Small intestine (tissue), 7 donors: ENCODE results near the gene GNB2. TPM values are rescaled to one million over a fixed set of nuclear protein-coding genes. Genes with fewer than 3 reads are reported as not detected.

Experiments used
- DNase-seq, 2 donors: peaks; one replicate each; pipeline versions ENCODE4 v3.0.0 to v3.0.0-alpha.2; 2013
- FAIRE-seq: peaks from 2 replicates; lab custom pipeline; 2012; peaks lifted over from hg19 to GRCh38; lab: Jason Lieb, UNC
- H3K27ac ChIP-seq, 3 donors: one replicate each; pipeline ENCODE4 v1.5.1; 2013; ENCODE audit warnings: low read length in 2 of 3, mild to moderate bottlenecking in 2 of 3, control low read depth in 1 of 3, inconsistent platforms in 1 of 3, low read depth in 1 of 3, moderate library complexity in 1 of 3
- H3K27me3 ChIP-seq, 3 donors: one replicate each; pipeline ENCODE4 v1.6.1; 2013; ENCODE audit warnings: low read length in 3 of 3, inconsistent platforms in 1 of 3; ENCODE audit not compliant: control insufficient read depth in 3 of 3, insufficient read depth in 3 of 3
- H3K36me3 ChIP-seq, 3 donors: one replicate each; pipeline ENCODE4 v1.6.1; 2013; ENCODE audit warnings: low read length in 3 of 3, inconsistent platforms in 1 of 3, low read depth in 1 of 3, mild to moderate bottlenecking in 1 of 3, moderate library complexity in 1 of 3; ENCODE audit not compliant: control insufficient read depth in 3 of 3, insufficient read depth in 2 of 3
- H3K4me1 ChIP-seq, 3 donors: one replicate each; pipeline ENCODE4 v1.6.1; 2013; ENCODE audit warnings: low read length in 2 of 3, inconsistent platforms in 1 of 3, low read depth in 1 of 3, mild to moderate bottlenecking in 1 of 3, moderate library complexity in 1 of 3; ENCODE audit not compliant: control insufficient read depth in 3 of 3, insufficient read depth in 2 of 3
- H3K4me3 ChIP-seq, 3 donors: one replicate each; pipeline ENCODE4 v1.5.1; 2013; ENCODE audit warnings: low read length in 3 of 3, control low read depth in 1 of 3, inconsistent platforms in 1 of 3, low read depth in 1 of 3, mild to moderate bottlenecking in 1 of 3, moderate library complexity in 1 of 3
- H3K9me3 ChIP-seq, 2 donors: one replicate each; pipeline ENCODE4 v1.6.1; 2013; ENCODE audit warnings: low read depth in 1 of 2, low read length in 1 of 2; ENCODE audit not compliant: control insufficient read depth in 2 of 2, insufficient read depth in 1 of 2
- WGBS, 3 donors: extraction: QIAGEN DNeasy Blood & Tissue Kit; methylation state at CpG; one replicate each; pipeline ENCODE4 v1.1.7; 2013; 5-methylcytosine and 5-hydroxymethylcytosine counted together
- polyA plus RNA-seq, 4 donors: library from polyadenylated mRNA; stranded (reverse) in 3 of 4; unstranded in 1 of 4; fragments of 200-250 nt in 3 of 4; fragments of 120-200 nt in 1 of 4; gene quantifications; one replicate each; pipeline versions ENCODE4 v1.2.1 to v1.2.3, GENCODE V29; 2013
- donor health status: healthy with polysubstance abuse.
- donor health status: control.
- donor health status: control.
- donor health status: Bipolar disorder and iron deficiency.
- donor health status: healthy.

GNB2 gene
- polyA plus RNA-seq, 4 donors = 179 to 214 (median 186) TPM

DNA sequence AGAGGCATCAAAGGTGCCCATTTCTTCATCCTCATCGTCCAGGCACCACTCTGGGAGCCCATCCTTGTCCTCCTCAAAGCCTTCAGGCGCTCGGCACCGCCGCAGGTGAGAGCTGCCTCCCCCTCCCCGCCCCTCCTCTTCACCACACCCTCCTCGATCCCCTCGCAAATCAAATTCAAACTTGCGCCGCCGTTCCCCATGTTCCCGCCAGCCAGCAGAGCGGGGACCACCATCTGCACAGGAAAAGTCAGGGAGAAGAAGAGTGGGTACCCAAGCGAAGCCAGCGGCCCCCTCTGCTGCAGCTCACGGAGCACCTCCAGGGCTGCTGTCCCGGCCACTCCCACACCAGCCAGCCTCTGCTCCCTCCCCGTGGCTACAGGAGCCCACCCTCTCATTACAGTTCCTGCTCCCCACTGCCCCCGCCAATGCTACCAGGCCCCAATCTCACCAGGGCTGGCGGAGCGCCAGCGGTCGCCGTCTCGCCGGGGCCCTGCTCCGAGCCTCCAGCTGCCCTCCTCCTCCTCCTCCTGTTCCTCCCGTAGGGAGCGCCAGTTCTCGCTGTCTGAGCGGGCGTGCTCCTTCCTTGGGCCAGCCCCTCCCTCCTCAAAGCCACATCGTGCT lies 12.8 kb downstream of the GNB2 start:
- DNase-seq (no peak), FAIRE-seq (no peak)
- no peak overlapping the region for H3K27ac ChIP-seq
- H3K27me3 ChIP-seq = no peaks in the 10 kb centered on the region
- H3K9me3 ChIP-seq = no peaks in the 10 kb centered on the region
- peaks cover 0 to 2% (median 0%) of the 10 kb centered on the region in 3 donors for H3K4me1 ChIP-seq
- peaks cover 19 to 97% (median 23%) of the 10 kb centered on the region in 3 donors for H3K36me3 ChIP-seq
- H3K4me3 ChIP-seq = no peak overlapping the region
- 83 to 89% (median 84%) methylated on average over 32 to 33 of the region's 33 CpGs for WGBS, 3 donors

DNA sequence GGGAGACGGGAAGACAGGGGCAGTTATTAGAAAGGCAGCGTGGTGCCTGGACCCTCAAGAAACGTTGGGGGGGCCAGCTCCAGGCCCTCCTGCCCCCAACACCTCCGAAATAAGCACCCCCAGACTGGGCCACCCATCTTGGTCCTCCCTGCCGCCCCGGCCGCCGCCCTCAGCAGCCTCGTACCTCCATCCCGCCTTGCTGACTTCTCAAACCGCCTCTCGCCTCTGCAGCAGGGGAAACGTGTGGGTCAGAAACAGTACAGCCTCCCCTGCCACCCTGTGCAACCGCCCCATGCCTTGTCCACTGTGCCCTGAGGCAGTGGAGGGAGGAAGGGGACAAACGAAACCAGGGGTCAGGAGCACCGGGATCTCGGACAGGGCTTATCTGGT lies 13.3 kb downstream of the GNB2 start:
- WGBS, 3 donors = 91 to 93% (median 92%) methylated on average over 13 to 17 of the region's 17 CpGs
- DNase-seq = no peak

DNA sequence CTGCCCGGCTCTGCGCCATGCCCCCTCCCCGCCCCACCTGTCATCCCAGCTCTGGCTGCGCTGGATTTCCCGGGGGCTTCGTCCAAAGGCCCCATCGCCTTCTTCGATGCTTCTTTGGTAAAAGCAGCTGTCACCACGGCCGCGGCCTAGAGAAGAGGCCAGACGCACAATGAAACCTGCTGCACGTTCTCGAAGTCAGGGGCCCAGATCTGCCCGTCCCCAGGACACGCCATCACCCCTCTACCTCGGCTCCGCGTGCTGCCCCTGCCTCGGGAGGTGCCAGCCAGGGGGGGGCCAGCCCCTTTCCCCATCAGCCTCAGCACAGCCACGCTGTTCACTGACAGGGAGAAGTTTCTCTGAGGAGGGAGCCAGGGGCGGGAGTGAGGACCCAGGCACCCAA lies 13.7 kb downstream of the GNB2 start:
- Histone ChIP-seq H3K36me3 (peaks cover 19 to 94% (median 20%) of the 10 kb centered on the region in 3 donors), H3K4me1 (peaks cover 0 to 11% (median 0%) of the 10 kb centered on the region in 3 donors), H3K4me3 (no peak overlapping the region), H3K27ac (no peak overlapping the region), H3K9me3 (no peaks in the 10 kb centered on the region), H3K27me3 (no peaks in the 10 kb centered on the region)
- FAIRE-seq (no peak), DNase-seq (no peak)
- 91 to 96% (median 93%) methylated on average over 18 to 22 of the region's 22 CpGs for WGBS, 3 donors

More for the DNA sequence above, 13.3 kb downstream of the GNB2 start:
- Histone ChIP-seq H3K27me3 (no peaks in the 10 kb centered on the region), H3K9me3 (no peaks in the 10 kb centered on the region), H3K4me3 (no peak overlapping the region), H3K4me1 (peaks cover 0 to 6% (median 0%) of the 10 kb centered on the region in 3 donors), H3K36me3 (peaks cover 19 to 94% (median 22%) of the 10 kb centered on the region in 3 donors), H3K27ac (no peak overlapping the region)
- FAIRE-seq = no peak

DNA sequence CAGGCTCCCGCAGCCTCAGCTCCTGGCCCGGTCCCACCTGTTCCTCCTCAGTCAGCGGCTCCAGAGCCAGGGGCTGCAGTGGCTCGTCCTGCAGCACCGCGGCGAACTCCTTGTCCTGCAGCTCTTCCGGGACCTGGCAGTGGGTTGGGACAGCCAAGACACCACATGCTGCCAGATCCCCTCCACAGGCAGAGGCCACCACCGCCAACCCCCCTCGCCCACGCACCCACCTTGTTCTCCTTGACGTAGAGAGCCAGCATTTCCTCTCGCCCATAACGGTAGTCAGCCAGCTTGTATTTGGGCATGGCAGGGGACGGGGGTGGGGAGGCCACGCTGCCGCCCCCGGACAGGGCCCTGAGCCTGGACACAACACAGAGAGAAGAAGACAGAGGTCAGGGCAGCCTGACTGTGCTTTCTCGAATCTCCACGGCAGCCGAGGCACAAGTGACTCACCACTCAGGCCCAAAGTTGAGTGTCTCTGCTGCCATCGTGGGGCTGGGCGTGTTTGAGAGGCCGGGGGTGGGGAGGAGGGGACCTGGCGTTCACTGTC lies 14.3 kb downstream of the GNB2 start:
- Histone ChIP-seq H3K4me1 (peaks cover 0 to 16% (median 0%) of the 10 kb centered on the region in 3 donors), H3K9me3 (no peaks in the 10 kb centered on the region), H3K27me3 (no peaks in the 10 kb centered on the region), H3K27ac (no peak overlapping the region), H3K4me3 (no peak overlapping the region), H3K36me3 (peaks cover 19 to 93% (median 19%) of the 10 kb centered on the region in 3 donors)
- WGBS, 3 donors = 82 to 86% (median 82%) methylated on average over 25 of the region's 25 CpGs
- no peak for DNase-seq
- FAIRE-seq = no peak

DNA sequence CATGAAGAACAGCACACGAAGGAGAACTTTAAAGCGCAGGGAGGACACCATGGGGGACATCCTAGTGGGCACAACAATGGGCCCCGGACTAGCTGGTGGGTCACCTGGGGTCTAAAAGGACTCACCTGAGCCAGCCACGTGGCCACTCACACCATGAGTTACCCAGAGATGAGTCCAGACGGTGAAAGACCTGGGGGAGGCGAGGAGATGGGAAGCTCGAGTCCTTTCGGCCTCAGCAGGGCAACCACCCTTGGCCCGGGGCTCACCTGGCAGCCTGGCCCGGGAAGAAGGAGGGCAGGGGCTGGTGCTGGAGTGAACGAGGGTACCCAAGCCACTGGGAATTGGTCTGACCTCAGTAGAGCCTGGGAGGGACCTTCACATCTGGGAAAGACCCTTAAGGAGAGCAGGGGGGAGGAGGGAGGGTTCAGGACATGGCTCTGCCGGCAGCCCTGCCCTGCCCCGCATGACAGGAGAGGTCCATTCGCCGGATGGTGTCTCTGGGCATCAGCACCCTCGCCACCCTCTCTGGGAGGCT lies 14.9 kb downstream of the GNB2 start:
- FAIRE-seq (no peak), DNase-seq (no peak)
- Histone ChIP-seq H3K27me3 (no peaks in the 10 kb centered on the region), H3K27ac (no peak overlapping the region), H3K4me1 (peaks cover 0 to 18% (median 0%) of the 10 kb centered on the region in 3 donors), H3K36me3 (peaks cover 14 to 88% (median 16%) of the 10 kb centered on the region in 3 donors), H3K4me3 (no peak overlapping the region), H3K9me3 (no peaks in the 10 kb centered on the region)
- 81 to 90% (median 82%) methylated on average over 16 of the region's 16 CpGs for WGBS, 3 donors

DNA sequence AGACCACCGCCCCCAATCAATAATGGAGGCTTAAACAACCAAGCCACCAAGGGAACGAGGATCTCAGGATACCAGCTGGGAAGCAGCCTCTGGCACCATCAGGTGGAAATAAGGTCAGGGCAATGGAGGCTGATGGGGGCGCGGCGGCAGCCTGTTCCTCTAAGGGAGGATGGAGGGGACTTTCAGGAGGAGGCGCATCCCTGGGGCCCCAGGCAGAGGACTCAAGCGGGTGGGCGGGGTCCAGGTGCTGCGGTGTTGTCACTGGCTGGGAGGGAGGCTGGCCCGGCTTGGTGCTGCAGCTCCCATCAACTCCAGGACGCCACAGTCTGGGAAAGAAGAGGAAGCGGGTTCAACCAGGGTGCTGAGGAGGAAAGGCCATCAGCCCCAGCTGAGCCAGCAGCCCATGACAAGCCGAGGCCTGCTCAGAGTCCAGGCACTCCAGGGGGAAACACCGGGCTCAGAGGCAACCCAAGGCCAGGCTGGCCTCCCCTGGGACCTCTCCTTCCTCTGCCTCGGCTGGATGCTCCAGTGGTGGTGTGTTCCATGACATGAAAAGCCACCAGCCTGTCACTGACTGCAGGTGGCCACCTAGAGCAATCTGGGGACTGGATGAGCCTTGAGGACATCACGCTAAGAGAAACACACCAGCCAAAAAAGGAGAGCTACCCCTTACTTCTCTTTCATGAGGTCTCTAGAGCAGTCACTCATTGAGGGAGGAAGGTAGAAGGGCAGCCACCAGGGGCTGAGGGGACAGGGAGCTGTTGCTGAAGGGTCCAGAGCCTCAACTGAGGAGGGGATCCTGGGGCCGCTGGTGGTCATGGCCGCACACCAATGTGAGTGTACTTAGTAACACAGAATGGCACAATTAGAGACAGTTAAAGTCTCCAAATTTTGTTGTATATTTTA lies 15.9 kb downstream of the GNB2 start:
- Histone ChIP-seq H3K27me3 (no peaks in the 10 kb centered on the region), H3K27ac (no peak overlapping the region), H3K36me3 (peaks cover 9 to 77% (median 11%) of the 10 kb centered on the region in 3 donors), H3K9me3 (no peaks in the 10 kb centered on the region), H3K4me1 (peaks cover 0 to 19% (median 0%) of the 10 kb centered on the region in 3 donors), H3K4me3 (no peak overlapping the region)
- 83 to 88% (median 87%) methylated on average over 17 to 18 of the region's 18 CpGs for WGBS, 3 donors
- DNase-seq (no peak), FAIRE-seq (no peak)

DNA sequence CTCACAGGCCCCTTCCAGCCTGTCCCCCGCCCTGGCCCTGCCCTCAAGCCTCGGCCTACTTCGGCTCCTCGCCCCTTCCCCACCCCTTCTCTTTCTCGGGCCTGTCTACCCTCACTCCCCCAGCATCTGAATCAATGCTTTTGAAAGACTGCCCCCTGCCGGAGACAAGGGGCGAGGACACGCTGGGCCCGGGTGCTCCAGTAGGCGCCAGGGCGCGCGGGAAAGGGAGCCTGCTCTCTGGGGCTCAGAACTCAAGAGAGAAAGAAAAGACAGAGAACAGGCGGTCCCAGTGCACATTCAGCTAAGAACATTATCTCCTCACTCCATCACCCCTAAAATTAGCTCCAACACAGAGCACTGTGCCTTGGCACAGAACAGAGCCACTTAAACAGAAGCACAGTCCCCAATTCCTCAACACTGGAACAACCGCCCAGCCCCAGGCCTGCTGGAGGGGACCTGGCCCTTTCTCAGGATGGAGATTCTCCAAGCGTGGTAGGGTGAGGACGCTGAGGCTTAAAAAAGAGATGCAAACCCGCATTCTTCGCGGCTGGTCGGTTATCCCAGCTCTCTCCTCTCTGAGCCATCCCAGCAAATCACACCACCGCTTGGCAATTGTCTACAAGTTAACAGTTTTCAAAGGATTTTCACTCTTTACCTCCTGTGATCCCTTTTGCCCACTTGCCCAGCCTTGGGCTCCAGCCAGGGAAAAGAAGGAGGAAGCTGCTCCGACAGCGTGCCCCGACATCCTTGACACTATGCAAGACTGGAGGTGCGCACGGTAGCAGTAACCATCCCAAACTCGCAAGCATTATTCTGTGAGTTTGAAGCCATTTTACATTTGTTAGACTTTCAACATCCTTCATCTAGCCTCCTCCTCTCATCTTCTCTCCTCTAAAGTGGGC lies 18.4 kb downstream of the GNB2 start:
- peaks cover 0 to 24% (median 0%) of the 10 kb centered on the region in 3 donors for H3K4me1 ChIP-seq
- peaks cover 0 to 8% (median 0%) of the 10 kb centered on the region in 3 donors for H3K27me3 ChIP-seq
- H3K27ac ChIP-seq = no peak overlapping the region
- H3K9me3 ChIP-seq = no peaks in the 10 kb centered on the region
- WGBS, 3 donors = 31 to 40% (median 39%) methylated on average over 28 of the region's 28 CpGs
- peaks cover 0 to 52% (median 5%) of the 10 kb centered on the region in 3 donors for H3K36me3 ChIP-seq
- no peak for FAIRE-seq
- peak; percentile 74 to 89 for DNase-seq
- H3K4me3 ChIP-seq = peak overlapping the region in 1 of 3 donors; percentile 22
